Activated CD4-positive, CD25-positive, alpha-beta regulatory T cell treated with anti-CD3 and anti-CD28 coated beads, Interleukin-2, amount 50 U/mL, for 24 hours (primary cell): ENCODE data around the gene PTGIS.

Experiments used
- ATAC-seq, 2 donors: fragments of 150-1000 bp; cut with Tn5 transposase; one replicate each; pipeline ENCODE4 v1.10.0; 2021; ENCODE audit warnings: mild to moderate bottlenecking in 1 of 2, moderate library complexity in 1 of 2

PTGIS gene

DNA sequence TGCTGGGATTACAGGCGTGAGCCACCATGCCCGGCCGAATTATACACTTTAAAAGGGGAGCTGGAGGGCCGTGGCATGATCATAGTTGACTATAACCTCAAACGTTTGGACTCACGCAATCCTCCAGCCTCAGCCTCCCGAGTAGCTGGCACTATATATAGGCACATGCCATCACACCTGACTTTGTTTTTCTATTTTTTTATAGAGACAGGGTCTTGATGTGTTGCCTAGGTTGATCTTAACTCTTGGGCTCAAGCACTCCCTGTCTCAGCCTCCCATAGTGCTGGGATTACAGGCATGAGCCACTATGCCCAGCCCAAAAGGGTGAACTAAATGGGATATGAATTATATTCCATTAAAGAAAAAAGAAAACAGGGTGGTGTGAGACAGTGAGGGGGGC, 7.8 kb downstream of the PTGIS start:
- no peak for ATAC-seq

DNA sequence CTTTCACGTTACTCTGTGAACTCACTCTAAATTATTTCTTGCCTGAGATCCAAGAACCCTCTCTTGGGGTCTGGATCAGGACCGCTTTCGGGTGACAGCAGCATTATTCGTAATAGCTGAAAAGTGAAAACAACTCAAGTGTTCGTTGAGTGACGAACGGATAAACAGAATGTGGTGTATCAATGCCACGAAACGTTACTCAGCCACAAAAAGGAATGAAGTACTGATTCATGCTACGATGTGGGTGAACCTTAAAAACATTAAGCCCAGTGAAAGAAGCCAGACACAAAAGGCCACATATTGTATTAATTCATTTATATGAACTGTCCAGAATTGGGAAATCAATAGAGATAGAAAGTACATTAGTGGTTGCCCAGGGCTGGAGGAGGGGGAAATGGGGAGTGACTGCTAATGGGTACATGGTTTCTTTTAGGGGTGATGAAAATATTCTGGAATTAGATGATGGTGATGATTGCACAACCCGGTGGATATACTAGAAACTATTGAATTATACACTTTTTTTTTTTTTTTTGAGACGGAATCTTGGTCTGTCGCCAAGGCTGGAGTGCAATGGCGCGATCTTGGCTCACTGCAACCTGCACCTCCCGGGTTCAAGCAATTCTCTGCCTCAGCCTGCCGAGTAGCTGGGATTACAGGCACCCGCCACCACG, 8.4 kb downstream of the PTGIS start:
- no peak for ATAC-seq

DNA sequence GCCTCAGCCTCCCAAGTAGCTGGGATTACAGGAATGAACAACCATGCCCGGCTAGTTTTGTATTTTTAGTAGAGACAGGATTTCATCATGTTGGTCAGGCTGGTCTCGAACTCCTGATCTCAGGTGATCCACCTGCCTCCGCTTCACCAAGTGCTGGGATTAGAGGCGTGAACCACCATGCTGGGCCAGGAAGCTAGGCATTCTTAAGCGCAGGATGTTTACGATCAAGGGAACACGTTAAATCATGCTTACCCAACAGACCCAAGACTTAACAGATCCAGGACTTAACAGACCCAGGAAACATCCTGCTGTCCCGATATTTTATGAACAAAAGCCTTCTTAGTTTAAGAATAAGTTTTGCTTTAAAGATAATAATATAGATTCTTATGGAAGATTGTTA, 9.1 kb downstream of the PTGIS start:
- ATAC-seq: no peak

DNA sequence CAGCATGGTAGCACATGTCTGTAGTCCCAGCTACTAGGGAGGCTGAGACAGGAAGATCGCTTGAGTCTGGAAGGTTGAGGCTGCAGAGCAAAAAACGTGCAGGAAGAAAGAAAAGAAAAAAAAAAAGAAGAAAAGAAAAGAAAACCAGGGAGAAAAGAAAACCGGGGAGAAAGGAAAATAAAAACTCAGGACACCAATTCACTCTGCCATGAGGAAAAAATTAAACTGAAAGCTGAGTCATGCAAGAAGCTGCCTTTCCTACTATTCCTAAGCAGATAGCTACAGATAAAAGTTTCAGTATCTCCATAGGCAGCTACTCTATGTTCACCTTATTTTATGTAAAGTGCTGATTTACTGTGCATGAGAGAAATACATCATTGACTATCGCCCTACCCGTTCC, 10.5 kb downstream of the PTGIS start:
- ATAC-seq: no peak

DNA sequence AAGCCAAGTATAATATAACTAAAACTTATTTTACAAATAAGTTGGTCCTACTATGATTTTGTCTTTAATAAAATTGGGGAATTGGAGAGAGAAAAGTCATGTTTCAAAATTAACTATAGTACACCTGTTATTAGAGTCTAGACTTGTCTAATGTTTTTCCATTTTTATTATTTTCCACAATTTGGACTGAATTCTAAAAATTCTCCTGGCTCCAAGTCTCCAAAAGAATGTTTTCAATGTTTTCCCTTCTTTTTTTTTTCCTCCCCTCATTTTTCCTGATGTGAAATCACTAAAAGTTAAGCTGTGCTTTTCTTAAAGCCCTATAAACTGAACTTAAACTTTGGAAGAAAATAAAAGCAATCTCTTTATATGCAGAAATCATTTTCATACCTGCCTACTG, 11.3 kb downstream of the PTGIS start:
- no peak for ATAC-seq

DNA sequence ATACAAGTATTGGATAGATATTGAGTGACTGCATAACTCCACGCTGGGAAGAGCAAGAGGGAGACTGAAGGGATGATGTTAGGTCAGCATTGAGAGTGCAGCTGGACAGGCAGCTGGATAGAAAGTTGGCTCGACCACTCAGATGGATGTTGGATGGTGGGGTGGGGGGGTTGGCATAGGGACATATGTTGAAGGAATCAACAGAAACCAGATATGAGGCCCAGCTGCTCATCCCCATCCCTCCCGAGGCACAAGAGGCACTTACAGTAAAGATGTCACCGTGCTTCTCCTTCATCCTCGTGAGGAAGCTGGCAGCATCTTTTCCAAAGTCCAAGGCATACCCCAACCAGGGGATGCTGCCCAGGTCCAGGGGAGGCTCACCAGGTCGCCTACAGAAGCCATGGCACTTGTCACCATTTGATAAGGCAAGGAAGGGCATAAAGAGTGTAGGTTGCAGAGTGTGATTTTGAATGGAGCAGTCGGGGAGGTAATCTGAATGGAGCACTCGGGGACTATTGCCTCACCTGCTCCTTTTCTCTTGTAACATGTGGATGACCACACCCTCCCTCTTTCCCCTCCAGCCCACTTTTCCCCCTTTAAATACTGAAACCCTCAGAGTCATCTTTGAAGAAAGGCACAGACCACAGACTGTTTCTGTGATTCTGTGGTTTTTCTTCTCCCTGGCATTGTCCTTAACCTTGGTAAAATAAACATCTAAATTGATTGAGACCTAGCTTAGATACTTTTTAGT, 18.0 kb downstream of the PTGIS start:
- ATAC-seq: no peak

DNA sequence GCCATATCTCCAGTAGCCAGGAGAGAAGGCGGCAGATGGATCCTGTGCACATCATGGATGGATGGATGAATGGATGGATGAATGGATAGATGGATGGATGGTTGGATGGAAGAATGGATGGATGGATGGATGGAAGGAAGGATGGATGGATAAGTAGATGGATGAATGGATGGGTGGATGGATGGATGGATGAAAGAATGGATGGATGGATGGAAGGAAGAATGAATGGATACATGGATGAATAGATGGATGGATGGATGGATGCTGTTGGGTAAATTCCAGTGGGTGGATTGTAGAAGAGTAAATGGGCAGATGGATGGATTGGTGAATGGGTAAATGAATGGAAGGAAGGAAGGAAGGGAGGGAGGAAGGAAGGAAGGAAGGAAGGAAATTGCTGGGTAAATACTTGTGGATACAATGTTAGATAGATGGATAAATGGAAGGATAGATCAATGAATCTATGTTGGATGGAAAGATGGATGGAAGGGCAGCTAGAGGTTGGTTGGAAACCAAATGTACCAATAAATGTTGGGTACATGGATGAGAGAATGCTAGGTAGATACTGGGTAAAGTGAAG, 19.5 kb downstream of the PTGIS start:
- ATAC-seq: no peak

DNA sequence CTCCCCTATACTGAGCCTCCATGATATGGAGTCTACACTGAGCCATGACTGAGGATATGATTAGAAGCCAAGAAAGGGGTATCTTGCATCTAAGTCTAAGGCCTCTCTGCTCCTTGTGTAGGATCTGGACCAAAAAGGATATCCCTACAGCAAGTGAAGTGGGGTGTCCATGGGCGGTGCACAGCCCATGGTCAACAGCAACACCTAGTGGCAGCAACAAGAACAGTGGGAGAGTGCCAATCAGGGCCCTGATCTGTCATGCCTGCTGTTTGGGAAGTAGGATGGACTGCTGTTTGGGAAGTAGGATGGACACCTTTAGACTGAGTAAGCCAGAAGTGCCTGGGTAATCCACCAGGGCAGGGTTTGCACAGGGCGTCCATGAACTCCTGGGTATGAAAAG, 22.4 kb downstream of the PTGIS start:
- ATAC-seq: no peak

DNA sequence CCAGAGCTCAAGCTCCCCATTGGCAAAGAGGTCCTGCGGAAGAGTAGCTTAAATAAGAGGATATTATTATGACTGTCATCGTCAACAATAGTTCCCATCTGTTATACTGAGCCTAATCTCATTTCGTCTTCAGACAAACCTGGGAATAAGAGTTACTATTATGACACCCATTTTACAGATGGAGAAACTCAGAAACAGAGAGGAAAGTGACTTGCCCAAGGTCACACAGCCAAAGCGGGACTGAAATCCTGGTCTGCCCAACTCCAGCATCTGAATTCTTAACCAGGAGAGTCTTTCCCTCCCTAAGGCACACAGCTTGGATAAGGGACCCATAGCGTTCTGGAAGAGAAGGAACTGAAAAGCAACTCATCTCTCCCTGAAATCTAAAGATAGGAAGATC, 23.4 kb downstream of the PTGIS start:
- no peak for ATAC-seq

DNA sequence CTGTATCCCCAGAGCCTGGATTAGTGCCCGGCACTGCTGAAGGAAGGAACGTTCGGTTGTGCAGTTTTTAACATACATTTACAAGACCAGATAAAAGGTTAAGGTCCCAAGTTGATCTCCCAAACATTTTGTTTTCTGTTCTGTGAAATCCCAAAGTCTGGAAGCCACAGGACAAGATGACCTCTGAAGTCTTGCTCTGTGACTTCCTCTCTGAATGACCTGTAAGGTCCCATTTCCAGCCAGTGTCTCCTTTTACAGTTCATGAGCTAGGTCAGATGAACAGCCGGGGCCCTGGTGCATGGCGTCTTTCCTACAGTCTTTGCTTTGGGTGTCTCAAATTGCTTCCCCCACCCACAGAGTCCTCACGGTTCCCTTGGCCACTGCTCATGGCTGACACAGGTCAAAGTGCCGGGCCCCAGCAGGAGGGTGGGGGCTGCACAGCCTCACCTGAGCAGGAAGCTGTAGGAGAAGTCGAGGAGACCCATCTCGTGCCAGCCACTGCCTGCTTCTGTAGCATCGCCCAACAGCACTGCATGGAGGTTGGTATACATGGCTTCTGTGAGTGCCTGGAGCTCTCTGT, 24.0 kb downstream of the PTGIS start:
- no peak for ATAC-seq

DNA sequence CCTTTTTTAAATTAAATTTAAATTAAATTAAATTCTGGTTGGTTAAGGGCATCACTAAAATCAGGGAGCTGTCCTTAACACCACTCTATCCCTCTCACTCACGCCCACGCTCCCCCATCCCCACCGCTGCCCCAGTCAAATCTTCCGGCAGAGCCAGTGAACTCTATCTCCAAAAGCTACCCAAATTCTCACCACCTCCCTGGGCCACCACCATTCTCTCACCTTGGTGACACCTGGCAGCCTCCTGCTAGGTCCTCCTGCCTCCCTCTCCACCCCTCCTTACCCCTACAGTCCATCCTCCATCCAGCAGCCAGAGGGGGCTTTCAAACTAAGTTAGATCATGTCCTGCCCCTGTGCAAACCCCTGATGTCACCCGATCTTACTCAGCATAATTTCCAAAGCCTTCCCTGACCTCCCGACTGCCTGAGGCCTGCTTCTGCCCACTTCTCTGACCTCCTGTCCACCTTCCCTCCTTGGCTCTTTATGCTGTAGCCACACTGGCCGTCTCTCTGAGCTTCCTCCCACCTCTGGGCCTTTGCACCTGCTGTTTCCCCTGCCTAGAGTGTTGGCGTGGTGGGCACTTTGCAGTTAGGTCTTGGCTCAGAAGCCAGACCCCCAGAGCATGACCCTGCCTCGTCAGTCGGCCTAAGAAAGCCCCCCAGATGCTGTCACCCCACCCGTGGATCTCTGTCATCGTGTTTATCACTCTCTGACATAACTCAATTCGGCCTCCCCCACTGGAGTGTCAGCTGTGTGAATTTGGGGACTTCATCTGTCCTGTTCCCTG, 24.7 kb downstream of the PTGIS start:
- ATAC-seq: no peak

DNA sequence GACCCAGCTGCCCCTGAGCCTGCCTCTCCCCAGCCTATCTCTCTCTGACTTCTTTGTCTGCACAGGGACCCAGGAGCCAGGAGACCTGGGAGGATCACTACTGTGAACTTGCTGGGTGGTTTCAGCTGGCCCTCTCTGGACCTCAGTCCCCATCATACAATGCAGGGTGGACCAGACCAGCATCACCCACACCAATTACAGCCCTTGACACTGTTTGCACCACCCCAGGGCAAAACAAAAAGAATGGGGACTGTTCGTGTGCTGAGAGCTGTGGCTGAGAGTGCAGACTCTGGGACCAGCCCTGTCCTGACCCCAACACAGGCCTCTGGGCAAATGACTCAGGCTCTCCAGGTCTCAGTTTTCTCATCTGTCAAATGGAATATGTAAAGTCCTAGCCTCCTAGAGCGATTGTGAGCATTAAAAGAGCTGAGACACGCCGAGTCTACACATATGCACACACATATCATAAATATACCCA, 25.4 kb downstream of the PTGIS start:
- ATAC-seq: peak in 1 of 2 donors; percentile 14

DNA sequence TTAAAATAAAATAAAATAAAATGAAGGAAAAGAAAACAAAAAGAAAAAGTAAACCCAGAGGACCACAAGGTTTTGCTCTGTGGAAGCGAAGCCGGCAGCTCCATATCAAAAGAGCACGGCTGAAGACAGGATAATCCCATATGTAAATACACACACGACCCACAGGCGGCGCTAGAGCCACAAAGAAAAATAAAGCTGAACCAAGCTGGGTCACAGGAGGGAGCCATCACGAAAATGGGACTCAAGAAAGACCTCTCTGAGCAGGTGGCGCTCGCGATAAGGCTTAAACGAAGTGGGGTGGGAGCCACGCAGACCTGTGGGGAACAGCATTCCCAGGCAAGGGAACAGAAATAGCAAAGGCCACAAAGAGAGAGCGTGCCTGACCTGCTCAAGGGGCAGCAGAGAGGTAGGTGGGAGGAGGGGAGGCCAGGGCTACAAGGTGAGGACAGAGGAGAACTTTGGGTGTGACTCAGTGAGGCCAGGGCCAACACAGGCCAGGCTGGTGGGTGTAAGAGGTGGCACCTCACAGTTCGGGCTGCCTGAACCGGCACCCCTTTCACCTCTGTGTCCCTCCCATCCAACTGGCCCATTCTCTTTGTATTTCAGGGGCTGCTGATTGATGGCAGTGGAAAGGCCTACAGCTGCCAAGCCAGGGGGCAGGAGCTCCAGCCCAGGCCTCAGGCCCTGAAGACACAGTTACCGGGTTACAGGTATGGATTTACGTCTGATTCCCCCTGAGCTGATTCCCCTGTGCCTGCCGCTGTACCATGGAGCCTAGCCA, 26.0 kb downstream of the PTGIS start:
- ATAC-seq: peak; percentile 60 to 67

DNA sequence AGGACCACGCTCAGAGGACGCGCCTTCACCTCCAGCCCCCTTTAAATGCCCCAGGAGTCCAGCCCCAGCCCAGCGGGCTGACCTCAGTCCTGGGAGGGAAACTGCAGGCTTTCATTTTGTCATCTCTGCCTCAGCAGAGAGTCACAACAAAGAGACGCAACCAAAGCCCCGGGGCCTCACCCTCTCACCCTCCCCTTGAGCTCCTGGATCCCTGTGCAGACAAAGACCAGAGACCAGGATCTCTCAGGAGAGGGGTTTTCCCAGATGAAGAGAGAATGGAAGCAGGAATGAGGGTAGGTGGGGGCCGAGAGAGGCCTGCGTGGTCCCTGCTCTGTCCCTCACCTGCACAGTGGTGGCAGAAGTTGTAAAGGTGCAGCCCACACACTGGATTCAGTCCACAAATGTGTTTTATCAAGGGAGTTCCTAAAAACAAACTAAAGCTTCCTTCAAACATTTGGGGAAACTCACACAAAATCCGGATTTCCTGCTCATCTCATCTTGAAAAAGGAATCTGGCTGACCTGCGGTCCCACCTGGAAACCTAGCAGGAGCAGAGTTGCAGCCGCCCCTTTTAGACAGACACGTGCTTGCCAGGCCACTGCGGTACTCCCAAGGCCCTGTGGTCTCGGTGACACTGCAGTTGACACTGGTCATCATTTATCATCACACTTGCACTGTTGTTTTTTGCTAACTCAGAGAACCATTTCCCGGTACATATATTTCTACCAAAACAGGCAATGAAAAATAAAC, 27.1 kb downstream of the PTGIS start:
- ATAC-seq: no peak

DNA sequence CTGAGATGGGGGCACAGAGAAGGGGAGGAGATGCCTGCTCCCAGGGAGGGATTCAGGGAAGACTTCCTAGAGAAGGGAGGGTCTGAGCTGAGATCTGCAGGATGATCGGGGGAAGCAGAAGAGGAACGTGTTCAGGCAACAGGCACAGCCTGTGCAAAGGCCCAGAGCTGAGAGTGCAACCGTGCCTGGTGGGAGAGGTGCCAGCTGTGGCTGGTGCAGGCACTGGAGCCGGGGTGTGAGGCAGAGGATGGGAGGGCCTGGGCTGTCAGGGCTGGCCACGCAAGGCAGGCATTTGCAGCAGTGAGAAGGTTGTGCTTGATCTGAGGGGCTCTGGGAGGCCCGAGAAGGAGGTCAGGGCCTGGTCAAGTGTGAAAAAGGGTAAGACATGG, 27.7 kb downstream of the PTGIS start:
- no peak for ATAC-seq

DNA sequence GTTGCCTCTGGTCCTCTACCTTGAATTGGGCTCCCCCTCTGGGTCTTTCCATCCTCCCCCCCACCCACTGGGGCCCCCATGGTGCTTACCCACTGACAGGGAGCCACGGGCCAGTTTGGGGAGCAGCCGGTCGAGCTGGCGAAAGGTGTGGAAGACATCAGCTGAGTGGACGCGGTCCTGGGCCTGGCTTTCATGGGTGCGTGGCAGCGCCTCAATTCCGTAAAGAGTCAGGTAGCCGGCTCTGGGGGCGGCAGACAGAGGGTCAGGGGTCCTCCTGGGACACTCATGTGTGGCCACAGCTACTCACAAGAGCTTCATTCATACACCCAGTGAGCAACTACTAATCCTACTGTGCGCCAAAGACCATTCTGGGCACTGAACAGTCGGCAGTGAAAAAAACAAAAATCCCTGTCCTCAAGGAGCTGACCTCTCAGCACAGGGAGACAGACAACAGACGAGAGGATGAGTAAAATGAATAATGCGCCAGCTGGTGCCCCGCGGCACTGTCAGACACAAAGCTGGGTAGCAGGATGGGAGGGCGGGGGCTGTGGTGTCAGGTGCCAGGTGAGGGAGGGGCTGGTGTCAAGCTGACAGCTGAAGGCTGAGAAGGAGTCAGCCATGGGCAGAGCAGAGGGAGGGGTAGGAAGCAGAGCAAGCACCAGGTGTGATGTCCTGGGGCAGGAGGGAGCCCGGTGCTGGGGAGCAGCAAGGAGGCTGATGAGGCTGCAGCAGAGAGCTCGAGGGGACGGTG, 28.3 kb downstream of the PTGIS start:
- no peak for ATAC-seq

DNA sequence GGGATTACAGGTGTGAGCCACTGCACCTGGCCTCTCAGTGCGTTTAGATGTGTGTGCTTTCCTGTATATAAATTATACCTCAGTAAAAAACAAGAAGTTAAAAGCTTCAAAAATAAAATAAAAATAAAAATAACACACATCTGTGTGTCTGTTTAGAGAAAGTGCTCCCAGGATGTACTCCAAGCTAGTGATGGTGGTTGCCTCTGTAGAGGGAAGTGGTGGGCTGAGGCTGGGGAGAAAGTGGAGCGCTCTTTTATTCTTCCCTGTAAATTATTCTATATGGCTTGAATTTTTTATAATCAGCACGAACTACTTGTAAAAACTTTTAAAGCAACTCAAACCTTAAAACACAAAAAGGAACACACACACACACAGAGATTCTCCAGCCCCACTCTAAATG, 29.0 kb downstream of the PTGIS start:
- no peak for ATAC-seq

DNA sequence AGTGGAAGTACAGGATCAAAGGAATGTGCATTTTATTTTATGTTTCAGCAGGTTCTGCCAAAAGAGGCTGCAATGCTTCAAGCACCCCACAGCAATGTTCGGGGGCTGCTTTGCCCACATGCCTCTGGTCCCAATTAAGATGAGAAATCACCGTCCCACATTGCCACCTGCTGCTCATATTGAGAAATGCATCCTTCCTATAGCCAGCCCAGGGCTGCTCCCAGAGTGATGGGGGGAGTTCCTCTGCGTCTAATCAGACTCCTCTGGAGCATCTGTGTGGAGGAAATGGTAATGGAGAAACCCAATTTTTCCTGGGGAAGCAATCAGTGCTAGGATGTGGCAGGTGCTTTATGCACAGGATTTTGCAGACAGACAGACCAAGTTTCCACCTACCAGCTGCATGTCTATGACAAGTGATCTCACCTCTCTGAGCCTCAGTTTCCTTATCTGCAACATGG, 33.7 kb downstream of the PTGIS start:
- peak; percentile 49 to 60 for ATAC-seq

DNA sequence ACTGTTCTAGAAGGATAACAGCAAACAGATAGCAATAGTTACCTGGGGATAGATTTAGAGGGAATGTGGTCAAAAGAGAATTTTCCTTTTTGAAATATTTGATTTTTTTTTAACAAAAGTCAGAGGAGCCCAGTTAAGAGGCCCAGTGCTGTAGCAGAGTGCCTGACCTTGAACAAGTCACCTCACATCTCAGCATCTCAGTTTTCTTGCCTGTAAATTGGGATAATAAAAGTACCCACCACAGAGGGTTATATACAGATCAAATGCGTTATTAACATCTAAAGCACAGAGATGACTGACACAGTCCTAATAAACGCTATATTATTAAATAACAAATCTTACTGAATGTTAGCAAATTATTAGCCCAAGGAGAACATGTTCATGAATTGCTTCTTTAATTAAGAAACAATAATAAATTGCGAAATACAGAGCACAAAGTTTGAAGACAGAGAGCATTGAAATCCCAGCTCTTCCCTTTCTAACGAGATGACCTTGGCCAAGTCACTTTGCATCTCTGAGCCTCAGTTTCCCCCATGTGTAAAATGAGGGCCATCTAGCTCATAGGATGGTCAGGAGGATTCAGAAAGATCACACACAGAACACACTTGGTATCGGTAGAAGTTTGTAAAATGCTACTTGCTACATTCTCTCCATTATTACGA, 35.5 kb downstream of the PTGIS start:
- no peak for ATAC-seq

DNA sequence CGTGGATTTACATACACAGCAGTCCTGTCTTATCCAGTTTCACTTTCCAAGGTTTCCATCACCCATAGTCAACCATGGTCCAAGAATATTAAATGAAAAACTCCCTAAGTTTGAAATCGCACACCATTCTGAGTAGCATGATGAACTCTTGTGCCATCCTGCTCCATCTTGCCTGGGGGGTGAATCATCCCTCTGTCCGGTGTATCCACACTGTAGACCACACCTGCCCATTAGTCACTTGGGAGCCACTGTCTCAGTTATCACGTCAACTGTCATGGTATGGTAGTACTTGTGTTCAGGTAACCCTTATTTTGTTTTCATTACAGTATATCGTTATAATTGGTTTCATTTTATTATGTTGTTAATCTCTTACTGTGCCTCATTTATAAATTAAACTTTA, 38.5 kb downstream of the PTGIS start:
- ATAC-seq: no peak
